Skeletal muscle cell (primary cell): ENCODE measurements around the gene NUP188.
"Not testable (repeated sequence)": the region's sequence is repeated elsewhere in the genome, so short reads cannot be mapped to it uniquely, and the experiment has no call there.

ENCODE experiments used
- DNase-seq: peaks from one replicate; pipeline ENCODE4 v3.0.0-alpha.2; 2010; ENCODE audit warnings: low read depth
- H3K4me3 ChIP-seq: 2 replicates; pipeline ENCODE4 v1.5.1; 2011; ENCODE audit warnings: low read depth, mild to moderate bottlenecking, control low read depth, low read length, moderate library complexity

The NUP188 gene

DNA sequence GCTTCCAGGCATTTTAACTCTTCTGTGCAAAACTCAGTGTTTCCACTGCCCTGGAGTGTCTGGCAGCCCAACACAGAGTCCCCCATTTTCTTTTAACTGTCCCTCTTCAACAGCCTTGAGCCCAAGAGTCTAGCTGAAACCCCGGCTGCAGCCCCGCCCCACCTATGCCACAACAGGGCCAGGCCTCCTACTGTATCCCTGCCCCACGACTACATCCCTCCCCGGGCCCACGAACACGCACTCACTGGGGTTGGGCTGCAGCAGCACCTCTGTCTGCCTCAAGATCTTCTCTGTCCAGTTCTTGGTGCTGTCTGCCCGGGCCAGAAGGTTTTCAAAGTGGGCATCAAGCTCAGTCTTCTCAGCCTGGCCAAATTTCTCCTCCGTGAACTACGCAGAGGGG lies 74.5 kb downstream of the NUP188 start:
- no peak for DNase-seq
- H3K4me3 ChIP-seq: no peak overlapping the region

DNA sequence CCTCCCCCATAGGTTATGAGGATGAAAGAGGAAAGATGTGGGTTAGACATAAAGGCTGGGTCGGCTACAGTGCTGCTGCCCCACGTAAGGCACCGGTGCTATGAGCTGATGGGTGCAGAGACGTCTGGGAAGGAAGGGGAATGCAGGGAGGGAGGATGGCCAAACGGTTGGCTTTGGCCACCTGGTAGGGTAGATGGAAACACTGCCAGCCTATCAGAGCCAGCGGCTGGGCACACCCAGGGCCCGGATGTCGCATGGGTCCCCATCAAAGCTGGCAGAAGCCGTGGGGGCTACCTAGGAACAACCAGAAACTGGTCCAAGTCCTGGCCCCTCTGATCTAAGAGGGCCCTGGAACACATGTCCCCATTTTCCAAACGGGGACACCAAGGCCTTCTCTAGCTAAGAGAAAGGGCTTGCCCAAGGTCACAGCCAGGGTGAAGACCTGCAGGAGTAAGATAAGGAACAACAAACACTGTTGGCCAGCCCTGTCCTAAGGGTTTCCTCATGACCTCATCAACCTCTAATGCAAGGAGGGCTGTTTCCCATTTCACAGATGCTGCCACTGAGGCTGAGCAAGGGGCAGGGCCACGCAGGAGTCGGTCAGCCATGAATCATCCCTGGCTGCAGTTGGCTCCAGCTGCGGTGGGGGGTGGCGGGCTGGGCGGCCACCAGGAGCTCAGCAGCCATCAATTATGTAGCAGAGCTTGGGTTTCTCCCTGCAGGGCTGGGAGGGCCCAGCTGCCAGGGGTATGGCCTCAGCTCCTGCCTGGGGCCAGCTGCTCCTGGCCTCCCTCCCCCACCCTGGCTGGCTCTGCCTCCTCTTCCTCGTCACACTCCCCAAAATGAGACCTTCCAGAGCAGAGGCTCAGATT lies 75.8 kb downstream of the NUP188 start:
- DNase-seq: peak; percentile 54
- no peak overlapping the region for H3K4me3 ChIP-seq

DNA sequence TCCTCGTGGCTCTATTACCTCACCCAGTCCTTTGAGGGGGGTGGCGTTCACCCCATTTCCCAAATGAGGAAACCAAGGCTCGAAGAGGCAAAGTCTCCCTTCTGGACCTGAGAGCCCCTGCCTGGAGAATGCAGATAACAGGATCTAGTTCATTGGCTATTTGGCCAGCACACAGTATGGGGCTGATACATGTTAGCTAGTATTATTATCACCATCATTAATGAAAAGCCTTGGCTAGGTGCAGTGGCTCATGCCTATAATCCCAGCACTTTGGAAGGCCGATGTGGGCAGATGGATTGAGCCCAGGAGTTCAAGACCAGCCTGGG lies 76.4 kb downstream of the NUP188 start:
- no peak for DNase-seq
- H3K4me3 ChIP-seq: no peak overlapping the region

DNA sequence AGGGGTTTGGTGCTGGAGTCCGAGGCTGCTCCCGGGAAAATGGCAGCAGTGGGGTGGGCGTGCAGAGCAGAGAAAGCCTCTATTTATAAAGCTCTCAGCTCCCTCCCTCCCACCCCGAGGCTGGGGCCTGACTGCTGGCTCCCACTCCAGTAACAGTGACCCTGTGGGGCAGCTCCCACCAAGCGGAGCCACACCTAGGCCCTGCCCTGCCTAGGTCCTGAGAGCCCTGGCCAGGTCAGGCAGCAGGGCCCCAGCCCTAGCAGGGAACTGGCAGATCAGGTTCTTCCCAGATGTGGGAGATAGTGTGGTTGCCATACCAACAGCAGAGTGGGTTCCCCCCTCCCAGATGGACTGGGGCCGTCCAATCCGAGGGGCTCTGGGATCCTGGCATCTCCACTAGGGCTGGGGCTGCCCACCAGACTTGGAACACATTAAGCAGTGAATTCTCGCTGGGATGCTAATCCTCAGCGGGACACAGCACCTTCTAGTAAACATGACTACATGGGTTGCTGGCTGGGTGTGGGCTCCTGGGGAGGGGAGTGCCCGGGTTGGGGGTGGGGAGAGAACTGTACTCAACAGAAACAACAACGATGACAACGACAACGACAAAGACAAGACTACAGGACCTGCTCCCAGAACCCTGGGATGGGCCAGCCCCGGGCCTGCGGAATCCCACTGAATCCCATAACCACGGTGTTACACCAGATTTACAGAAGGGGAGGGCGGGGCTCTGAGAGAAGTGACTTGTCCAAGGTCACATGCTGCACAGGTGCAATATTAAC lies 79.1 kb downstream of the NUP188 start:
- H3K4me3 ChIP-seq: peak overlapping the region; percentile 74

DNA sequence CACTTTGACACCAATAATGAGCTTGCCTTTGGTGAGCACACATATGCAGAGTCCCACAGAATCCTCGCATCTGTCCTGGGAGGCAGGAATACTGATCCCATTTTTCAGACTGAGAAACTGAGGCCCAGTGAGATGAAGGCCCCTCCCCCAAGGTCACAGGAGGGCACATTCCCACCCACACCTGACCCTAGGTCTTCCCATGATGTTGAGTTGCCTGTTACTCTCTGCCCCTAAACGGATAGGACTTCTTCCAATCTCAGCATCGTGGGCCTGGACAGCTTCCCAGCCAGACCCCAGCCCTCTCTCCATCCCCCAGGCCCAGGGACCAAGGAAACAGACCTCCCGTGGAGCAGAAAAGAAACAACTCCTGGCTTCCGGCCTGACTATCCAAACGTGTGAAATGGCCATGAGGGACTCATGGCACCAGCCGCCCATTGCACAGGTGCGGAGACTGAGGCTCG lies 79.8 kb downstream of the NUP188 start:
- peak overlapping the region; percentile 74 for H3K4me3 ChIP-seq
- DNase-seq: no peak

More for the DNA sequence above, 79.1 kb downstream of the NUP188 start:
- no peak for DNase-seq

DNA sequence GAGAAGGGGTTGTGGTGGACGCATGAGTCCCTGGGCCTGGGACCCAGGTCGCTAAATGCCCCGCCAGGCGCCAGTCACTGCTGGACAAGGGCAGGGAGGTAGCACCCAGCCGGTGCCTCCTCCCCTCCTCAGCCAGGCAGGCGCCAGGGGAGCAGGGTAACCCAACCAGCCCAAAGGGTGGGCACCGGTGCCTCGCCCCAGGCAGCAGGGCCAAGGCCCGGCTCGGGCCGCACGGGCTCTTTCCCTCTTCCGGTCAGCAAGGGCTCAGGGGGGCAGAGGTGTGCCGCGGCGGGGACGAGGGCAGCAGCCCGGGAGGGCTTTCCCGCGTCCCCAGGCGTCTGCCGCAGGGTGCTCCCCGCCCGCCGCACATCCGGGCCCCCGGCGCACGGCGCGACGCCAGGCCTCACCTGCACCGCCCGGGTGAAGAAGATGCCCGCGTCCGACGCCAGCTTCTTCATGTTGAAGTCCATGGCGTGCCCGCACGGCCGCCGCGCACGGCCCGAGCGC lies 80.2 kb downstream of the NUP188 start:
- peak overlapping the region; percentile 74 for H3K4me3 ChIP-seq
- no peak for DNase-seq

DNA sequence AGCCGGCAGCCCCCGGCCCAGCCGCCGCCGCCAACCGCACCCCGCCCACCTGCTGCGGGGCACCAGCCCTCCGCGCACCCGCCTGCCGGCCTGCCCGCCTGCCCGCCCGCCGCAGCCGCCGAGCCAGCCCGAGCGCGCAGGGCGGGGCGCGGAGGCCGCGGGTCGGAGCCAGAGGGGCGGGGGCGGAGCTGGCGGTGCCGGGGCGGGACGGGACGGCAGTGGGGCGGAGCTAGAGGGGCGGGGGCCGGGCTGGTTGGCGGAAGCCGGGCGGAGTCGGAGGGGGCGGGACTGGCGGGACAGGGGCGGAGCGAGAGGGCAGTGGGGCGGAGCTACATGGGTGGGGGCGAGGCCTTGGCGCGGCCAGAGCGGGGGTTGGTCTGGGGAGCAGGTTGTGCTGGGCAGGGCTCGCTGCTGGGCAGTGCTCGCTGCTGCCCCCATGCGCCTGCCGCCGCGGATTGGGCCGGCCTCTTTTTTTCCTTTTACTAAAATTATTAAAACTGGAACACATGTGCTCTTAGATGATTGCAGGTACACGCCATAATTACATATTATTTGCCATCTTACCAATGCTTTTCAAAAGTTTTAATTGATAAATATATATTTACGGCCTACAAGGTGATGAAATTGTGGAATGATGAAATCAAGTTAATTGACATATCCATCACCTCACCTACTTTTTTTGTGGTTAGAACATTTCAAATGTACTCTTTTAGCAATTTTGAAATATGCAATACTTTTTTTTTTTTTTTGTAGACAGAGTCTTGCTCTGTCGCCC lies 80.9 kb downstream of the NUP188 start, which contains the start of gene SH3GLB2:
Gene SH3GLB2, minus strand, starts transcription at position 140 of the 775 bp plus-strand sequence. CDS start 177 bp downstream, outside the sequence.
- peak; percentile 82 for DNase-seq
- H3K4me3 ChIP-seq: peak within 1 kb of the TSS; percentile 74

DNA sequence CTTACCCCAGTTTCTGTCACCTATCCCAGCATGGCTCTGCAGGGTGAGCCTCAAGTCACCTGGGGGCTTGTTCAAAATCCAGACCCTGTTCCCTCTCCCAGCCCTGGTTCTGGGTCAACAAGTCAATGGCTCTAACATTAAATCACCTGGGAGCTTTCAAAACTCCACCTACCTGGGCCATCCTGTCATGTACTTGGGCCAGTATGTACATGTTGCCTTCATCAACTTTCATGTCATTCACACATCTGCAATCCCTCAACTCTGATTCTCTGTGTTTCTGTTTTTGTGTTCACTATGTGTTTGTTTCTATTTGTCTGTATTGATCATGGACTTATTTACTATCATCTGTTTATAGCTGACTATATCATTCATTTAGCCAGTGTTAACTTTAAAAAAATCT lies 82.7 kb downstream of the NUP188 start:
- H3K4me3 ChIP-seq: no peak overlapping the region
- DNase-seq: no peak

DNA sequence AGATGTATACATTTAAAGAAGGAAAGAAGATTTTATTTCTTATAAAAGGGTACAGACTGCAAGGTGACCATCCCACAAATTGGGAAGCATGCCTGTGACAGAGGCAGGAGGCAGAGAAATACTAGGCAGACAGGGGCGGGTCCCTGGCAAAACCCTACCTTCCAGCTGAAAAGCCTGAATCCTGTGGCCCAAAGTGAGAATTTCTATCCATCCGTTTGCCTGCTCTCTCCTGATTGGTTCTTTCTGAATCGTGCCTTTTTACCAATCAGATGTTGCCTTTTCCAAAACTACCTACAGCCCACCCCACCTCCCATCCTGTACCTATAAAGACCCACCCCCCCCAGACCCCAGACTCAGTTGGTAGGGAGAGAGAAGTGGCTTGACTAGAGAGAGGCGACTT lies 84.0 kb downstream of the NUP188 start:
- no peak for DNase-seq
- no peak overlapping the region for H3K4me3 ChIP-seq

DNA sequence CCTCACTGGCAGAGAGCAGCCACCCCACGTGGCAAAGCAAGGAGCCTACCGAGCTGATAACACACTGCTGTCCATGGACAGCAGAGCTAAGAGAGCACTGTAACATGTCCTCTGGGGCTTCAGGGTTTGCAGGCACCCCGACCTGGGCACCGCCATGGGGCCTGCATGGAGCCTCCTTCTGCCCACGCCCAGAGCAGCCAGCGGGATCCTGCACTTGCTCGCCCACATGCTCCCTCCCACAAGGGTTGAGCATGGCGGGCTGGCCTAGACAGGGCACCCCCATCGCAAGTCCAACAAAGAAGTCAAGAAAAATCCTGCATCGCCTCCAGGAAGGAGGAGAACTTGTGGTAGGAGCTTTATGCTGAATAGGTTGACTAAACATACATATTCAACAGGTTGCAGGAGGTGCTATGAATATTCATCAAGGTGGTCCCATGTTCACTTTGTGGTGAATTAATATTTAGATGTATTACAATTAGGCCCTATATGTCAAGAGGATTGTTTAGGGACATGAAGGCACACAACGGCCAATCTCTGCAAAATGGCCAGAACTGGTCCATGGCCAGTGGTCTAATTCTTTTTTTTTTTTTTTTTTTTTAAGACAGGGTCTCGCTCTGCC lies 85.2 kb downstream of the NUP188 start:
- DNase-seq: no peak
- no peak overlapping the region for H3K4me3 ChIP-seq

DNA sequence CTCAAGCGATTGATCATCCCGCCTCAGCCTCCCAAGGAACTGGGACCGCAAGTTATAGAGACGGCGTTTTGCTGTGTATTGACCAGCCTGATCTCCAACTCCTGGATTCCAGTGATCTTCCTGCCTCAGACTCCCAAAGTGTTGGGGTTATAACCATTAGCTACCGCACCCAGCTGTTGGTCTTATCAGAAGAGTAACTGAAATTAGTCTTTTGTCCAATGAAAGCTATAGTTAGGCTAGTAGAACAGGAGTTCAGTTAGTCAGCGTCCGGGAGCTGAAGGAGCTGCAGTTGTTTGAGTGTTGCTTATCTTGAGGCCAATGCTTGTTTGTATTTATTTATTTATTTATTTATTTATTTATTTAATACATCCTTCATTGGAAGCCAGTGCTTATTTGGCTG lies 85.7 kb downstream of the NUP188 start:
- H3K4me3 ChIP-seq: no peak overlapping the region
- DNase-seq: no peak

DNA sequence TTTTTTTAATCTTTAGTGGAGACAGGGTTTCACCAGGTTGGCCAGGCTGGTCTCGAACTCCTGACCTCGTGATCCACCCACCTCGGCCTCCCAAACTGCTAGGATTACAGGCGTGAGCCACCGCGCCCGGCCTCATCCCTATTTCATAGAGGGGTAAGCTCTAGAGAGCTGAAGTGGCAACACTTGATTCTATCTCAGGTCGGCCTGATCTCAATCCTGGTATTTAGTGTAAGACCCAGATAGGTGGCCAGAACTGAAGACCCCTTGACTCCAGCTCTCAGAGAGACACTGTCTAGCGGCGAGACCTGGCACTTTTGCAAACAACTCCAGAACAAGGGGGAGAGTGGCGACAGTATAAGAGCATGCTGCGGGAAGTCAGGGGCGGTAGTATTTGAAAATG lies 88.3 kb downstream of the NUP188 start:
- peak overlapping the region; percentile 41 for H3K4me3 ChIP-seq
- DNase-seq: not testable (repeated sequence)

DNA sequence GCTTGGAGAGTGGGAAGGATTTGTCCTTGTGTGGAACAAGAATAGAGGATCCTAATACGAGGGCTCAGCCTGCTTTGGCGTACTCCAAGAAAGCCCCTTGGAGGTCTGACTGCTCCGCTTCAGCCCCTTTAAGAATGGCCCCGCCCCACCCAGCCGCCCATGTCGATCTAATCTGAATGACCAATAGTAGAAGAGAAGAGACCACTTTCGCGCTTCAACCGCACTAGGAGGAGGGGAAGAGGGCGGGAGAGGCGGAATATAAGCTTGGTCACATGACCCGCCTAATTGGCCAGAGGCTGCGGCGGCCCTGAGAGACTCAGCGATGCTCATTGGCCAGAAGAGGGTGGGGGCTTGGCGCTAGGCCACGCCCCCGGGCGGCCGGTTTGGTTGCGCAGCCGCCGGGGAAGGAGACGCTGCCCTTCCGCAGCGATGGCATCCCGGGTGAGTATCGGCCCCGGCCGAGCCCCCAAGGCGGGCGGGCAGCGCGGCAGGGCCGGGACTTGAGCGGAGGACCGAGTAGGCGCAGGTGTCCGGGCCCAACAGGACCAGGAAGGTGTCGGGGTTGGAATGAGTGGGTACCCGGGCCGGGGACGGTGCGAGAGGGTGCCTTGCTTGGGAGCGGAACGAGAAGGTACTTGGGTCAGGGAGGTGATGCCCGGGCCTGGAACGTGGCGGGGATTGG lies 88.9 kb downstream of the NUP188 start, which contains the start of gene MIGA2:
Gene MIGA2, plus strand, starts transcription at position 386 of the 682 bp plus-strand sequence. CDS start 3,969 bp downstream, outside the sequence.
- peak within 1 kb of the TSS; percentile 97 for H3K4me3 ChIP-seq
- DNase-seq: peak; percentile 97

DNA sequence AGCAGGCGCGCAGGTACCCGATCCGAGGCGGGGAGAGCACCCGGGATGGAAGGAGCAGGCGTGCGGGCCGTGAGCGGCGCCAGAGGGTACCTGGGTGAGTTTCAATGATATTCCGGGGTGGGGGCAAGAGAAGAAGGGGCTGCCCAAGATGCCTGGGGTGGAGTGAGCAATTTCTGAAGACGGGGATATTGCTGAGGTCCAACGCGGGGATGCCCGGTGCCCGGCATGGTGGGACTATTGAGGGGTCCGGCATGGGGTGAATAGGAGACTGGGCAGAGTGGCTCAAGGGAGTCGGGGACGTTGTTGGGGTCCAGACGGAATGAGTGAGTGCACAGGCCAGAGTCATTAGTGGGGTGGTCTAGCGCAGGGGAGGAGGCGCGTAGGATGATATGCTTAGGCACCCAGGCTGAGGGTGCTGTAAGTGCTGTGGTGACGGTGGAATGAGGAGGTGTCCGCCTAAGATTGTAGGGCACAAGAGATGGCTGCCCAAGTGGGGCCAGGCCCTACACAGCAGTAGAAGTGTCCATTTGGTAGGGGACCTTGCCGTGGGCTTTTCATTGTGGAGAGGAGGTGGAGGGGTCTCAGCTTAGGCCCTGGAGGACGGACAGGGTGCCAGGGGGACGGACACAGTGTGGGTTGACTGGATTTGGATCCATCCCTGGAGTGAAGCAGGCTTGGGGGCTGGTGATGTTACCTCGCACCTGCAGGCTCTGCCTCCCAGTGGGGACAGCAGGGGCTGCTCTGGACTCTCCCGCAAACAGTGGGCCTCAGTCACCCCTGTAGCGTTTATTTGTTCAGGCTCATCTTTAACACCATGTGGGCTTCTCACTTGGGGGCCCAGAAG lies 89.6 kb downstream of the NUP188 start:
- no peak for DNase-seq
- H3K4me3 ChIP-seq: peak overlapping the region; percentile 97

DNA sequence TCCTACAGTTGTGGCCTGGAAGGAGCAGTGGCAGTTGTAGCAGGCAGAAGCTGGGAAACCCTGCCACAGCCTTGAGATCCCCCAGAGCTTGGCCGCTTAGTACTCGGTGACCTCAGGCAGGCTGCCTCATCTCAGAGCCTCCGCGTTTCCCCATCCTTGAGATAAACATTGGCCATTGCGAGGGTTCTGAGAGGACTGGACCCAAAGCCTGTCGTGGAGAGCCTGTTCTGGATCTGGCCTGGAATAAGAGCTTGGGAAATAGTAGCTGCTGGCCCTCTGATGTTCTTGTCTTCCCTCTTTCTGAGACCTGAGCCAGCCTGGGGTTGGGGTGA lies 90.2 kb downstream of the NUP188 start:
- no peak for DNase-seq
- peak overlapping the region; percentile 97 for H3K4me3 ChIP-seq

DNA sequence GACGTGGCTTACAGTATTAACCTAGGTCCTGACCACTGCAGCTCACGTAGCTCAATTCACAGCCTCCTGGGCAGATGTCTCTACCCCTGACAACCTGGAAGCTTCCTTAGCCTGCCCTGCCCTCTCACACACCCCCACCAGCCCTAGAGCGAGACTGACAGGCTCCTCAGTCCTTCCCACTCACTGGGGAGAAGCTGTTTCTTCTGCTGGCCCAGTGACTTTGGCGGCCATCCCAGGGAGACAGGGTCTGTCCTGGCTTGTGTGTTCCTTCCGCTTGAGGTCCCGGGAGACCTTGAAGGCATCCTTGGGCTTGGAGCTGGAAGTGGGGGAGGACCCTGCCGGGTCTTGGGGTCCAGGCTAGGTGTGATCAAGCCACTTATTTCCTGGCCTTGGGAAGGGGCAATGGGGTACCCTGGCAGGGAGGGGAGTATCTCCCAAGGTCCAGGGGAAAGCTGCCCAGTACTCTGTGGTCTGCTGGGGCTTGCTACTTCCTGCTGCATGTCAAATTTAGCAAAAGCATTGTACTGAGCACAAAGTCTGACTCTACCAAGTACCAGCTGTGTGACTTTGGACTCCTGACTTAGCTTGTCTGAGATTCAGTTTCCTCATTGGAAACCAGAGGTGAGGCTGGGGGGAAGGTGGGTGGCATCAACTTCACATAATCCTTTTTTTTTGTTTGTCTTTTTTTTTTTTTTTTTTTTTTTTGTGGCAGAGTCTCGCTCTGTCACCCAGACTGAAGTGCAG lies 90.8 kb downstream of the NUP188 start:
- no peak overlapping the region for H3K4me3 ChIP-seq
- DNase-seq: no peak

DNA sequence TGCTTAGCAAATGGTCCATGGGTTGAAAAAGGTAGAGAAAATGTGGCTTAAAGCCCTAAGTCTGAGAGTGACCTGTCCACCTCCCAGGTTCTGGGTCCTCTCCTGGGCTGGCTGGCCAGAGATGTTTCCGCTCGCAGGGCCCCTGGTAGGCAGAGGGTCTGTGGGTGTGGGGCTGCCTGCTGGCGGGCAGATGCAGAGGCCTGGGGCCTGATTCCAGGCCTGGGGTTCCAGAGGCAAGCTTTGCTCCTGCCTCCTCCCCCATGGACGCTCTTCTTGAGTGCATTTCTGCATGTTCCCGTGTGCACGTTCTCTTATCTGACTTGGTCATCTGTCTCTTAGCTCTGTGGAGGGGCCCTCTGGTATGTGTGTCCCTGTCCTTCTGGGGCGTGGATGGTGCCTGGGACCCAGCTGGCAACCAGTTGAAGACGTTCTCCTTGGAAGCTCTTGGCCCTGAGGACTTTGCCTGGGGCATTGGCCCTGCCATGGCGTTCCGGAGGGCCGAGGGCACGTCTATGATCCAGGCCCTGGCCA lies 92.7 kb downstream of the NUP188 start:
- DNase-seq: no peak
- no peak overlapping the region for H3K4me3 ChIP-seq
